ENCODE measurements around the gene CRABP1. TPM values are rescaled to one million over a fixed set of nuclear protein-coding genes. Genes with fewer than 3 reads are reported as not detected.

Gene CRABP1
- total RNA-seq, 3 donors from 2014 or later (not counting 1 experiment from before 2014, with no cell fraction given), result not detected

DNA sequence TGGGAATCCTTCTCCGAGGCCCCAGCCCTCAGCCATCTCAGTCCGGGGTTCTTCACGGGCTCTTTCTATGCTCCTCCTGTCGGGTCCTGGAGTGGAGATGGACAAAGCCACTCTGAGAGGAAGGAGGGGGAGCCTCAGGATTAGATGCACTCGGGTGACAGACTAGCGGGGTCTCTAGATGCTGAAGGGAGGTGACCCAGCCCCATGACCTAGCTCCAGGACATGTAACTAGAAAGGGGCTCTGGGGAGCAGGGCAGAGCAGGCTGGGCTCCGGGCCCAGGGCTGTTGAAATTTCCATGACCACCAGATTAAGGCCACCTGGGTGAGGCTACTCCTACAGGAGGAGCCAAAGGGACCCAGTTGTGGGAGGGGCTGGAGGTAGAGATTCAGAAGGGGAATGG is 26.0 kb upstream of the CRABP1 start:
- Mint-ChIP-seq H3K27ac (no peak overlapping the region), H3K4me1 (no peaks in the 10 kb centered on the region), H3K27me3 (ENCODE audit: low read depth in 2 of 2) (no peaks in the 10 kb centered on the region), H3K36me3 (no peaks in the 10 kb centered on the region), H3K9me3 (no peaks in the 10 kb centered on the region), H3K4me3 (no peak overlapping the region)
- no peak overlapping the region for H3K27ac ChIP-seq (ENCODE audit: low read length)
- no peak overlapping the region for H3K4me3 ChIP-seq (ENCODE audit: low read length)
- no peaks in the 10 kb centered on the region for H3K36me3 ChIP-seq (ENCODE audit: control insufficient read depth, insufficient read depth, low read length)
- intact Hi-C loops (cut with micrococcal nuclease), result no loop called here
- no peak for ATAC-seq
- TF ChIP-seq CTCF (IDR thresholded peaks at IDR 0.05), result no peak
- no peak for DNase-seq
- no peaks in the 10 kb centered on the region for H3K4me1 ChIP-seq (ENCODE audit: control insufficient read depth, insufficient read depth, low read length)
- no peaks in the 10 kb centered on the region for H3K27me3 ChIP-seq (ENCODE audit: control insufficient read depth, insufficient read depth, low read length)
- 92% methylated on average over 7 of the region's 7 CpGs for WGBS (ENCODE audit: insufficient coverage)
- H3K9me3 ChIP-seq (ENCODE audit: control insufficient read depth, insufficient read depth, low read length), result no peaks in the 10 kb centered on the region

- Histone ChIP-seq H3K9me3 (ENCODE audit: control insufficient read depth, insufficient read depth, low read length) (no peaks in the 10 kb centered on the region), H3K27me3 (ENCODE audit: control insufficient read depth, insufficient read depth, low read length) (no peaks in the 10 kb centered on the region), H3K4me1 (ENCODE audit: control insufficient read depth, insufficient read depth, low read length) (no peaks in the 10 kb centered on the region), H3K27ac (ENCODE audit: low read length) (no peak overlapping the region), H3K36me3 (ENCODE audit: control insufficient read depth, insufficient read depth, low read length) (no peaks in the 10 kb centered on the region), H3K4me3 (ENCODE audit: low read length) (no peak overlapping the region)
- Mint-ChIP-seq H3K4me3 (no peak overlapping the region), H3K4me1 (no peaks in the 10 kb centered on the region), H3K9me3 (no peaks in the 10 kb centered on the region), H3K27me3 (ENCODE audit: low read depth in 2 of 2) (no peaks in the 10 kb centered on the region), H3K27ac (no peak overlapping the region), H3K36me3 (no peaks in the 10 kb centered on the region)
- DNase-seq (no peak), ATAC-seq (no peak)
- intact Hi-C loops (cut with micrococcal nuclease), result no loop called here
- TF ChIP-seq CTCF (IDR thresholded peaks at IDR 0.05), result no peak
- 77% methylated on average over 7 of the region's 7 CpGs for WGBS (ENCODE audit: insufficient coverage)
Measured at GRCh38 chr15:78315686-78316282, 24.4 kb upstream of the CRABP1 start.

DNA sequence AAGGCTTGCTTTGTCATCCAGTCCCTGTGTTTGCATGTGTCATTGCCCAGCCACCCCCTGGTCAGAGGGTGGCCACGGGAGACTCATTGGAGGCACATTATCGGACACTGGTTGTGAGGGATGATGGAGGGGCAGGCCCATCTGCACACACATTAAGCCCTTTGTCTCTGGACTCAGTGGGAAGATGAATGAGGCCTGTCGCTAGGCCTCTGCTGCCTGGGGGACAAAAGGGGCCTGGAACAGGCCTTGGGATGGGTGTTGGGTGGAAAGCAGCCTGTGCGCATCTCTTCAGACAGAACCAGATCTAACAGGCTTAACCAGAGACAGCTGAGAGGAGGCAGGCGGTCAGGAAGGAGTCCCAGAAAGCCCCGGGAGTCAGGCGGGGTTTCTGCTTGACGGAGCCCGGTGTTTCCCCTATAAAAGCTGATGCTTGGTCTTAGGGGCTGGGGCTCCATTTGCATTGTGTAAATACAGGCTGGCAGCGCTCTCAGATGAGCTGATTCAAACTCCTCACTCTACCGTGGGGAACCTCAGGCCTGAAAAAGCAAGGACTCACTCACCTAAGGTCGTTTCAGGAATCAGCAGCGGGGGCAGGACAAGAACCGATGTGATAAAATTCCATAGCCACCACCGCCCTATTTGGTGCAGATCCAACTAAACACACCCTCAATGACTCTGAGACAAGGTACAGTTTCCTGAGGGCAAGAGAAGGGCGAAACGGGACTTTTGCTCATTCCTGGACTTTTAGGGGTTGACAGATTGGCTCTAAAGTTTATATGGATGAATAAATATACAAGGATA is 23.7 kb upstream of the CRABP1 start:
- TF ChIP-seq CTCF (IDR thresholded peaks at IDR 0.05), result no peak
- Mint-ChIP-seq H3K9me3 (no peaks in the 10 kb centered on the region), H3K27me3 (ENCODE audit: low read depth in 2 of 2) (no peaks in the 10 kb centered on the region), H3K4me3 (no peak overlapping the region), H3K27ac (no peak overlapping the region), H3K36me3 (no peaks in the 10 kb centered on the region), H3K4me1 (no peaks in the 10 kb centered on the region)
- H3K4me3 ChIP-seq (ENCODE audit: low read length), result no peak overlapping the region
- 91% methylated on average over 17 of the region's 17 CpGs for WGBS (ENCODE audit: insufficient coverage)
- no peaks in the 10 kb centered on the region for H3K9me3 ChIP-seq (ENCODE audit: control insufficient read depth, insufficient read depth, low read length)
- intact Hi-C loops (cut with micrococcal nuclease), result no loop called here
- no peaks in the 10 kb centered on the region for H3K27me3 ChIP-seq (ENCODE audit: control insufficient read depth, insufficient read depth, low read length)
- no peaks in the 10 kb centered on the region for H3K4me1 ChIP-seq (ENCODE audit: control insufficient read depth, insufficient read depth, low read length)
- H3K36me3 ChIP-seq (ENCODE audit: control insufficient read depth, insufficient read depth, low read length), result no peaks in the 10 kb centered on the region
- ATAC-seq, result no peak
- H3K27ac ChIP-seq (ENCODE audit: low read length), result no peak overlapping the region
- no peak for DNase-seq
